Measurements from ENCODE around the gene FGFR2. TPM values are rescaled to one million over a fixed set of nuclear protein-coding genes. Genes with fewer than 3 reads are reported as not detected.

The FGFR2 gene
- total RNA-seq, 2 experiments from 2014 or later, result 0.14 to 0.22 TPM

GRCh38 chr10:121559326-121560026 lies 38.8 kb downstream of the FGFR2 start:
- H3K27ac Mint-ChIP-seq, result no peak overlapping the region
- intact Hi-C loops (cut with DNase I, micrococcal nuclease), result no loop called here
- ChIA-PET POLR2A (no interaction called here), CTCF (no interaction called here)
- Histone ChIP-seq H3K4me3 (ENCODE audit: low read length) (no peak overlapping the region), H3K4me1 (ENCODE audit: insufficient read depth, low read length) (no peaks in the 10 kb centered on the region), H3K36me3 (ENCODE audit: insufficient read depth, low read length) (no peaks in the 10 kb centered on the region), H3K9me3 (ENCODE audit: control insufficient read depth in 1 of 2, insufficient read depth in 1 of 2, low read length in 2 of 2) (peaks cover 0 to 3% of the 10 kb centered on the region in 2 experiments), H3K27ac (ENCODE audit: low read depth in 1 of 2, low read length in 2 of 2) (no peak overlapping the region), H3K27me3 (ENCODE audit: control insufficient read depth in 1 of 2, insufficient read depth in 2 of 2, low read length in 2 of 2) (no peaks in the 10 kb centered on the region)
- no peaks in the 10 kb centered on the region for H3K9me3 Mint-ChIP-seq
- H3K4me1 Mint-ChIP-seq (ENCODE audit: low read depth), result no peaks in the 10 kb centered on the region
- H3K36me3 Mint-ChIP-seq (ENCODE audit: low read depth), result no peaks in the 10 kb centered on the region
- H3K4me3 Mint-ChIP-seq, result no peak overlapping the region
- no peaks in the 10 kb centered on the region for H3K27me3 Mint-ChIP-seq
- ATAC-seq (ENCODE audit: poor library complexity) (no peak), DNase-seq (no peak)
- TF ChIP-seq CTCF (IDR thresholded peaks at IDR 0.05), result no peak

GRCh38 chr10:121558238-121558637 lies 40.0 kb downstream of the FGFR2 start:
- Histone ChIP-seq H3K36me3 (ENCODE audit: insufficient read depth, low read length) (no peaks in the 10 kb centered on the region), H3K9me3 (ENCODE audit: control insufficient read depth in 1 of 2, insufficient read depth in 1 of 2, low read length in 2 of 2) (peaks cover 0 to 9% of the 10 kb centered on the region in 2 experiments), H3K27me3 (ENCODE audit: control insufficient read depth in 1 of 2, insufficient read depth in 2 of 2, low read length in 2 of 2) (no peaks in the 10 kb centered on the region), H3K4me1 (ENCODE audit: insufficient read depth, low read length) (no peaks in the 10 kb centered on the region), H3K4me3 (ENCODE audit: low read length) (no peak overlapping the region), H3K27ac (ENCODE audit: low read depth in 1 of 2, low read length in 2 of 2) (no peak overlapping the region)
- DNase-seq, result no peak
- no peaks in the 10 kb centered on the region for H3K27me3 Mint-ChIP-seq
- no peak for ATAC-seq (ENCODE audit: poor library complexity)
- no peaks in the 10 kb centered on the region for H3K9me3 Mint-ChIP-seq
- POLR2A ChIA-PET, result no interaction called here
- no peak overlapping the region for H3K27ac Mint-ChIP-seq
- no peaks in the 10 kb centered on the region for H3K36me3 Mint-ChIP-seq (ENCODE audit: low read depth)
- intact Hi-C loops (cut with DNase I, micrococcal nuclease), result no loop called here
- H3K4me3 Mint-ChIP-seq, result no peak overlapping the region
- CTCF ChIA-PET, result interaction anchor here (0.7 kb wide), 2 partner anchors 461 to 940 kb away, joined by 3 read pairs; no protein-coding TSS in a partner anchor
- no peak for TF ChIP-seq CTCF (IDR thresholded peaks at IDR 0.05)
- H3K4me1 Mint-ChIP-seq (ENCODE audit: low read depth), result no peaks in the 10 kb centered on the region

GRCh38 chr10:121556918-121557573 lies 41.2 kb downstream of the FGFR2 start:
- H3K4me1 ChIP-seq (ENCODE audit: insufficient read depth, low read length), result no peaks in the 10 kb centered on the region
- POLR2A ChIA-PET, result no interaction called here
- ATAC-seq (ENCODE audit: poor library complexity) (no peak), DNase-seq (no peak)
- Mint-ChIP-seq H3K4me3 (no peak overlapping the region), H3K36me3 (ENCODE audit: low read depth) (no peaks in the 10 kb centered on the region), H3K27me3 (no peaks in the 10 kb centered on the region), H3K9me3 (no peaks in the 10 kb centered on the region), H3K4me1 (ENCODE audit: low read depth) (no peaks in the 10 kb centered on the region), H3K27ac (no peak overlapping the region)
- H3K4me3 ChIP-seq (ENCODE audit: low read length), result no peak overlapping the region
- no peaks in the 10 kb centered on the region for H3K27me3 ChIP-seq (ENCODE audit: control insufficient read depth in 1 of 2, insufficient read depth in 2 of 2, low read length in 2 of 2)
- intact Hi-C loops (cut with DNase I, micrococcal nuclease), result no loop called here
- peaks cover 0 to 9% of the 10 kb centered on the region in 2 experiments for H3K9me3 ChIP-seq (ENCODE audit: control insufficient read depth in 1 of 2, insufficient read depth in 1 of 2, low read length in 2 of 2)
- no peak overlapping the region for H3K27ac ChIP-seq (ENCODE audit: low read depth in 1 of 2, low read length in 2 of 2)
- CTCF ChIA-PET, result no interaction called here
- H3K36me3 ChIP-seq (ENCODE audit: insufficient read depth, low read length), result no peaks in the 10 kb centered on the region
- TF ChIP-seq CTCF (IDR thresholded peaks at IDR 0.05), result no peak

All from CD4-positive, alpha-beta T cell (primary cell).